ENCODE results near the gene NF1. TPM values are rescaled to one million over a fixed set of nuclear protein-coding genes. Genes with fewer than 3 reads are reported as not detected.

NF1 gene
- total and polyA plus RNA-seq, 8 donors, result 45.0 to 57.7 (median 52.0) TPM

GRCh38 chr17:31388770-31389656 is 294.2 kb downstream of the NF1 start:
- intact Hi-C loops (cut with DNase I), result no loop called here
- peaks cover 37 to 58% of the 10 kb centered on the region in 2 donors for H3K27me3 ChIP-seq
- DNase-seq, result no peak

GRCh38 chr17:31389657-31390381 is 295.0 kb downstream of the NF1 start:
- peaks cover 0 to 13% of the 10 kb centered on the region in 2 donors for H3K4me1 ChIP-seq
- no peak overlapping the region for H3K27ac ChIP-seq
- H3K27me3 ChIP-seq, result peaks cover 37 to 66% of the 10 kb centered on the region in 2 donors
- DNase-seq (no peak), ATAC-seq (no peak)
- intact Hi-C loops (cut with DNase I), result no loop called here
- H3K36me3 ChIP-seq, result no peaks in the 10 kb centered on the region
- no peaks in the 10 kb centered on the region for H3K9me3 ChIP-seq
- no peak for TF ChIP-seq CTCF (IDR thresholded peaks at IDR 0.05)
- no peak overlapping the region for H3K4me3 ChIP-seq

More at GRCh38 chr17:31388770-31389656, 294.2 kb downstream of the NF1 start:
- H3K36me3 ChIP-seq, result no peaks in the 10 kb centered on the region
- H3K27ac ChIP-seq, result no peak overlapping the region
- peak; percentile 29 for ATAC-seq
- peaks cover 0 to 13% of the 10 kb centered on the region in 2 donors for H3K4me1 ChIP-seq
- H3K4me3 ChIP-seq, result no peak overlapping the region
- peak; percentile 30 to 58 for TF ChIP-seq CTCF (IDR thresholded peaks at IDR 0.05)
- H3K9me3 ChIP-seq, result no peaks in the 10 kb centered on the region

- DNase-seq (no peak), ATAC-seq (no peak)
- Histone ChIP-seq H3K27me3 (peaks cover 37 to 72% of the 10 kb centered on the region in 2 donors), H3K4me1 (peaks cover 0 to 13% of the 10 kb centered on the region in 2 donors), H3K4me3 (no peak overlapping the region), H3K36me3 (no peaks in the 10 kb centered on the region), H3K9me3 (no peaks in the 10 kb centered on the region), H3K27ac (no peak overlapping the region)
- no peak for TF ChIP-seq CTCF (IDR thresholded peaks at IDR 0.05)
- intact Hi-C loops (cut with DNase I), result no loop called here
These were observed 295.6 kb downstream of the NF1 start for GRCh38 chr17:31390426-31390747.

- no peak for DNase-seq
- H3K4me1 ChIP-seq, result peaks cover 0 to 13% of the 10 kb centered on the region in 2 donors
- intact Hi-C loops (cut with DNase I), result no loop called here
- ATAC-seq, result peak; percentile 13
- peak overlapping the region; percentile 21 to 39 for H3K4me3 ChIP-seq
- no peak overlapping the region for H3K27ac ChIP-seq
- H3K36me3 ChIP-seq, result no peaks in the 10 kb centered on the region
- H3K9me3 ChIP-seq, result no peaks in the 10 kb centered on the region
- TF ChIP-seq CTCF (IDR thresholded peaks at IDR 0.05), result no peak
- peaks cover 37 to 77% of the 10 kb centered on the region in 2 donors for H3K27me3 ChIP-seq
These were observed 296.1 kb downstream of the NF1 start for GRCh38 chr17:31390748-31391495.
